Stimulated activated CD4-positive, alpha-beta T cell treated with anti-CD3 and anti-CD28 coated beads, TNF-alpha, amount 100 ng/mL, for 24 hours (primary cell): ENCODE measurements around the gene CCNI.
"Not testable (repeated sequence)": the region's sequence is repeated elsewhere in the genome, so short reads cannot be mapped to it uniquely, and the experiment has no call there.

Experiments
- DNase-seq, 3 experiments: peaks; one replicate each; pipeline ENCODE4 v3.0.0-alpha.2; 2020; ENCODE audit warnings: low read depth in 3 of 3

CCNI gene, protein sequence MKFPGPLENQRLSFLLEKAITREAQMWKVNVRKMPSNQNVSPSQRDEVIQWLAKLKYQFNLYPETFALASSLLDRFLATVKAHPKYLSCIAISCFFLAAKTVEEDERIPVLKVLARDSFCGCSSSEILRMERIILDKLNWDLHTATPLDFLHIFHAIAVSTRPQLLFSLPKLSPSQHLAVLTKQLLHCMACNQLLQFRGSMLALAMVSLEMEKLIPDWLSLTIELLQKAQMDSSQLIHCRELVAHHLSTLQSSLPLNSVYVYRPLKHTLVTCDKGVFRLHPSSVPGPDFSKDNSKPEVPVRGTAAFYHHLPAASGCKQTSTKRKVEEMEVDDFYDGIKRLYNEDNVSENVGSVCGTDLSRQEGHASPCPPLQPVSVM

GRCh38 chr4:77075869-77076799 is at the start of gene CCNI:
Gene CCNI, minus strand, starts transcription at chr4:77075989. Its CDS starts 9,627 bp downstream, at chr4:77066362.
- peak; percentile 81 to 90 (median 85) for DNase-seq

- DNase-seq, result no peak
These were observed 48.8 kb upstream of the CCNI start for GRCh38 chr4:77124576-77124975.

DNA sequence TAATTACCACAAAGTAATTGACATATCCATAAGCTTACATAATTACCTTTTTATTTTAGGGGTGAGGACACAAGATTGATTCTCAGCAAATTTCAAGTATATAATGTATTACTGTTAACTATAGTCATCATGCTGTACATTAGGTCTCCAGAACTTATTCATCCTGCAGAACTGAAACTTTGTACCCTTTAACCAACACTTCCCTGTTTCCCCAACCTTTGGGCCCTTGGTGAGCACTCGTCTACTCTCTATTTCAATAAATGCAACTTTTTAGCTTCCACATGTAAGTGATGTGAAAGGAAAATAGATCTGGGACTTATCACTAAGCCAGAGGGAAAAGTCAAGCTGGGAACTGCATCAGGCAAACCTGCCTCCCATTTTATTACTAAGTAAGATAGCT is 47.6 kb upstream of the CCNI start:
- no peak for DNase-seq

DNA sequence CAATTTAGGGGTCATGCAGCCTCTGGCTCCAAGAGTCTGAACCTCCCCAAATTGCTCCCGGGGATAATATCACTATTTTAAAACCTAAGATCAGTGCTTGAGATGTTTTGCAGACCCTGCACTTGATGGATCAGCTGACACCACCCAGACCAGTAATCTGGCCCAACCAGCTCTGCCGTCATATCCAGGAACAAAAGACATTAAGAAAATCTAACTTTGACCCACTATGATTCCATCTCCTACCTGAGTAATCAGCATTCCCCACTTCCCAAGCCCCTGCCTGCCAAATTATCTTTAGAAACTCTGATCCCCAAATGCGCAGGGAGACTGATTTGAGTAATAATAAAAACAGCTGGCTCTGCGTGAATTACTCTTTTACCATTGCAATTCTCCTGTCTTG is 46.9 kb upstream of the CCNI start:
- DNase-seq, result no peak

- DNase-seq, result no peak
These were observed 46.0 kb upstream of the CCNI start for GRCh38 chr4:77121736-77122240.

DNA sequence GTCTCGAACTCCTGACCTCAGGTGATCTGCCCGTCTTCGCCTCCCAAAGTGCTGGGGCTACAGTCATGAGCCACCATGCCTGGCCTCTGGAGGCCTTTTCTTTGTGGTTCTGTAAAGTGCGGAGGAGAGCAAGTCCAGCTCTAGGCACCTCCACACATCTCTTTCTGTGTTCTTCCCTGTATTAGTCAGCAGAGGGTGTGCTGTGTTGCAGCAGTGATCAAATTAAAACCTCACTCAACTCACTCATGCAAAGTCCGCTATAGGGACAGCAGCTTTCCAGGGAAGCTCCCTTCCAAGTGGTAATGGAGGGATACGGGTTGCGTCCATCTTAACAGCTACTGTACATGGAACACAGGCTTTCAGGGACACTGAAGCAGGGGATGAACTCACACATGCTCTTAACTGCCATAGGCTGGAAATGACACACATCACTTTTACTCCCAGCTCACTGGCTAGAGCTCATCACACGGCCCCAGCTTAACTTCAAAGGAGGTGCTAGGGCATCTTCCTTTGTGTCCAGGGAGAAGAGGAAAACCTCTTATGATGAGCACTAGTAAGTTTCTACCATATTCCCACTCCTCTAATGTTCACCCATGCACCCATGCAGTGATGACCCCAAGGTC is 45.2 kb upstream of the CCNI start:
- no peak for DNase-seq

DNA sequence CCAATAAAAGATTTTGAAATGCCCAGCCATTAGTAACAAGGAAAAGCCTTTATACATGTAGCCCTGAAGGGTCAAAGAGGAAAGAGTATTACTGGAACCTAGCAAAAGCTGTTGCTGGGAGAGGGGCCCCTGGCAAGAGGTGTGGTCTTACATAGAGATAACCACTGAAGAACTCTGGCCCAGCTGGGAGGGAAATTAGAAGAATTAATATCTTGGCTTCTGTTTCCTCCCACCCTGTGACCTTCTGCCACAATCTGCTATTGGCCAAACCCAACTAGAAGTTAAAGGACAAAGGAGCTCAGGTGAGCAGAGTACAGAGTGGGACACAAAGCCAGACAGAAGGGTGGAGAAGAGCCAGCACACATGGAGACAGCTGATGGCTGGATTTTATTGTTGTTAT is 41.9 kb upstream of the CCNI start:
- no peak for DNase-seq

- no peak for DNase-seq
These were observed 37.3 kb upstream of the CCNI start for GRCh38 chr4:77113069-77113468.

DNA sequence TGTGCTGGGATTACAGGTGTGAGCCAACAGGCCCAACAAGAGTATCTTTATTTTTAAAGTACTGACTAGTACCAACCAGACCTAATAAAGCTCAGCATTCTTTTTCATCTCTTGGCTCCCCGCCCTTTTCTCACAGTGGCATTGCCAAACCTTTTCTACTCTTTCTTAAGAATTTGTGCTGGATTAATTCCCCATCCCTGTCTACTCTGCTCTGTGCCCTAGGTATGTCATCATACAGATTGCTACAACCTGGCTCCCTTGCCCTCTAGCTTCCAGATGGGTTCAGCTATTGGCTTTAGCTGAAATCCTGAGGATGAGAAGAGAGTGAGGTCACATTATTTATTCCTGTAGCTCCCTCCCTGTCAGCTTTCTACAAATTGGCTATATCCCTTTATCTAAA is 34.9 kb upstream of the CCNI start:
- no peak for DNase-seq

- no peak for DNase-seq
These were observed 29.2 kb upstream of the CCNI start for GRCh38 chr4:77104791-77105540.

- DNase-seq, result no peak
These were observed 28.6 kb upstream of the CCNI start for GRCh38 chr4:77104388-77104787.

GRCh38 chr4:77100234-77100633 is 24.4 kb upstream of the CCNI start:
- no peak for DNase-seq

DNA sequence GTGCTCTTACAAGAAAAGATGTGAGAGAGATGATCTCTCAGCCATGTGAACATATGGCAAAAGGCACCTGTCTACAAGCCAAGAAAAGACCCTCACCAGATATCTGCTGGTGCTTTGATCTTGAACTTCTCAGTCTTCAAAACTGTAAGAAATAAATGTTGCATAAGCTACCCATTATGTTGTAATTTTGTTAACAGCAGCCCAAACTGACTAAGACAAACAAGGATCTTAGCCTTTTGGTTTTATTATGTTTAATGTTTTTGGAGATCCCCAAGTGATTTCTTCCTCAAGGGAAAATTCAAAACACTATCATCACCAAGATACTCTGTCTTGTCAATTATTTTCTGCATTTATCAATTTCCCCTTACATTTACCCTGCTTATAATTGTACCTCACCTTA is 21.8 kb upstream of the CCNI start:
- DNase-seq, result no peak

DNA sequence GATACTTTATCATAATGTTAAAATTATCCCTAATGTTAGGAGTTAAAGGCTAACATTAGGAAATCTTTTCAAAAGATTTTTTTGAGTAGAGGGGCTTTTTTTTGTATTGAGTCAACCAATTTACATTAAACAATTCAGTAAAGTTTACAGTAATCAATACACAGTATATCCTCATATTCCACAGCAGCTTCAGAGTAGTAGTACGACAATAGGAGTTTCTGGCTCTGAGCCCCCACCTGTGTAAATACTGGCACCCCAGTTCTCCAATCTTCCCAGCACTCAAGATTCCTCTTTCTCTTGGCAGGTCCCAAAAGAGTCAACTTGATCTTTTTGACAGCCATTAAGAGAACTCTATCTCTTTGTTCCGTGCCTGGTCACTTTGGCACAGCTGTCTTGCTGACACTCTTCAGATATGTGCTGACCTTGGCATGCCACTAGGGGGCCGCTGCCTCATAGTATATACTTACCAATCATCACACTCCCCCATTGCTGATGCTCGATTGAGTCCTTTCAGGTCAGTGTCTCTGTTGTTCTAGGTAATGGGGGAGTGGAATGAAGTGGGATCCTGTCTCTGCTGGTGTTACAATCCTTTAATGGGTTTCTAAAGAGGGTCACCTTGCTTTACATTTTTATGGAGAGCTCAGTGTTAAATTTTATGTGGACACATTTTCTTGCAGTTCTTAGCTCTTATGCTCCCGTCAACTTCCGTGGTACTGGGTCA is 19.5 kb upstream of the CCNI start:
- DNase-seq, result peak; percentile 49 to 67 (median 54)

GRCh38 chr4:77094496-77094895 is 18.7 kb upstream of the CCNI start:
- DNase-seq, result no peak

DNA sequence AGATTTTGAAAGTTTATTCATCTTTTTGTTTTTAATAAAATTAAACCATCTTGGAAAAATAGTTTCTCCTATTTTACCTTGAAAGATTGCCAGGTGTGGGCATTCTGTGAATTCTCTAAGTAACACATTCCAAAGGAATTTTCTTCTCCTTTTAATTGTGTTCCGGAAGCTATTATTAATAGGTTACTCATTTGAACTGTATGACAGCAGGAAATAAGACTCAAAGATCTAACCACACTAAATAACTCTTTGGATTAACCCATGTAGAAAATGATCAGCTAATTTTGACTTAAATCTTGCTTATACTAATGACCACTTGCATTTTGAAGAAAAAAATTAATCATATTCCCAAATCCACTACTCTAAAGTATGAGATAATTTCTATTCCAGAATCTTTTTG is 17.6 kb upstream of the CCNI start:
- no peak for DNase-seq

- no peak for DNase-seq
These were observed 17.2 kb upstream of the CCNI start for GRCh38 chr4:77092975-77093374.

DNA sequence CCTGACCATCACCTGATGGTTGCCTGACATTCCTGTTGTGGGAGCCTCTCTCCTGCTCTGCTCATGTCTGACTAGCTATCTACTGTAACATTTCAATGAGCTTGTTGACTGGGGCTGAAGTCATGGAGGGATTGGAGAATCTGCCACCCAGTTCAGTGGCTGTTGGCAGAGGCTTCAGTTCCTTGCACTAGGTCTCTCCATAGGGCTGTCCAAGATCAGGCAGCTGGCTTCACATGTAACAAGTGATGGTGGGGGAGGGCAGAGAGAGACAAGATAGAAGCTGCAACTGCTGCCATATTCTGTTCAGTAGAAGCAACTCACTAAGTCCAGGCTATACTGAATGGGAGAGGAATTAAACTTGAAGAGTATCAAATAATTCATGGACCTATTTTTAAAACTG is 14.1 kb upstream of the CCNI start:
- DNase-seq, result no peak

GRCh38 chr4:77087027-77087426 is 11.2 kb upstream of the CCNI start:
- DNase-seq, result not testable (repeated sequence)

GRCh38 chr4:77084019-77084639 is 8.3 kb upstream of the CCNI start:
- DNase-seq, result no peak
